Brain microvascular endothelial cell (primary cell): Measurements from ENCODE around the gene MED1.

Experiments
- DNase-seq: peaks from one replicate; pipeline ENCODE4 v3.0.0-alpha.2; 2020
- H3K27ac ChIP-seq: fragments of 250-450 bp; sonication (Bioruptor Pico); 2 replicates; pipeline ENCODE4 v1.5.1; 2020; ENCODE audit warnings: mild to moderate bottlenecking, moderate library complexity
- H3K27me3 ChIP-seq: fragments of 250-450 bp; sonication (Bioruptor Pico); replicated peaks from 2 replicates; pipeline ENCODE4 v1.5.1; 2020; ENCODE audit warnings: mild to moderate bottlenecking
- H3K36me3 ChIP-seq: fragments of 250-450 bp; sonication (Bioruptor Pico); replicated peaks from 2 replicates; pipeline ENCODE4 v1.5.1; 2020; ENCODE audit warnings: mild to moderate bottlenecking
- H3K4me3 ChIP-seq: 2 replicates; pipeline ENCODE4 v1.5.1; 2011; ENCODE audit warnings: low read depth, mild to moderate bottlenecking, control low read depth, low read length, moderate library complexity
- CTCF ChIP-seq: IDR thresholded peaks from 2 replicates; pipeline ENCODE4 v1.5.1; 2011; ENCODE audit warnings: low read depth, mild to moderate bottlenecking, moderate library complexity, low read length, control low read depth, inconsistent platforms; ENCODE audit errors: missing control alignments
- in situ Hi-C: cut with HindIII; loops from 2 replicates; pipeline ENCODE4 v1.10.0; 2017; ENCODE audit warnings: low sequenced_read_pairs, low pct_ligation_motif_present

MED1 gene

GRCh38 chr17:39429600-39429999, 21.5 kb downstream of the MED1 start:
- Histone ChIP-seq H3K27ac (no peak overlapping the region), H3K4me3 (no peak overlapping the region), H3K27me3 (no peaks in the 10 kb centered on the region), H3K36me3 (peaks cover 67% of the 10 kb centered on the region)
- in situ Hi-C loops, result no loop called here
- TF ChIP-seq CTCF, result no peak
- no peak for DNase-seq

DNA sequence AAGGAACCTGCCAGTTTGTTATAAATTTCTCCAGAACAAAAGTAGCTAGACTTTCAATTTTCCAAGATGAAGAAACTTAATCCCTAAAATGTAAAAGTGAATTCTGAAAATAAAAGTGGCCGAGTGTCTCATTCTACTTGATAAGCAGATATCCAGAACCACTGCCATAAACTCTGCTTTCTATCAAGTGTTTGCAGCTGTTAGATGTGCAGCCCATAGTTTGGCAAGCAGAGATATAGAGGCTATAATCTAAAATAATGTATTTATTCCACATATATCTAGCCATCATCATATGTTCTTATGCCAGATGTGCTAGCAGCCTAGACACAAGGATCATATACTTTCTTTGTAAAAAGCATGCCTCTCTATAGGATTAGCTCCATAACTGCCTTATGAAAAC, 34.9 kb downstream of the MED1 start:
- in situ Hi-C loops, result no loop called here
- no peak for DNase-seq
- no peak for TF ChIP-seq CTCF
- Histone ChIP-seq H3K4me3 (no peak overlapping the region), H3K27me3 (no peaks in the 10 kb centered on the region), H3K36me3 (peaks cover 57% of the 10 kb centered on the region), H3K27ac (no peak overlapping the region)

DNA sequence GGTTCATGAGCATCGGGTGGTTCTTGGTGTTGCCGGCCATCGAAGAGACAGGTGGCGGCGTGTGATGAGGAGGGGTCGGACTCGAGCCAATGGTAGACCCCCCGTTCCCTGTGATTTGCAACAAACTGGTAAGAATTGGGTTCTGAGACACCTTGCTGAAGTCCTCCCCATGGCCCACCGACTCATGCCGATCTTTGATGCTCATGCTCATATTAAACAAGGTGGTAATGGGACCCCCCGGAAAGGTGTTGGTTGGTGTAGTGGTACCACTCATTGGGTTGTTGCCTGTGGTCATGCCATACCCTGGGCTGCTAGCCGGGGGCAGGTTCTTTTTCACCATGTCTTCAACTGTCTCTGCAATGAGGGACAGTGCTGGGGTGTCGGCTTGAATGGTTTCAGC, 40.8 kb downstream of the MED1 start:
- TF ChIP-seq CTCF, result no peak
- Histone ChIP-seq H3K4me3 (no peak overlapping the region), H3K36me3 (peaks cover 67% of the 10 kb centered on the region), H3K27ac (no peak overlapping the region), H3K27me3 (no peaks in the 10 kb centered on the region)
- DNase-seq, result no peak
- in situ Hi-C loops, result no loop called here

GRCh38 chr17:39408360-39408759, 42.7 kb downstream of the MED1 start:
- Histone ChIP-seq H3K36me3 (peaks cover 54% of the 10 kb centered on the region), H3K27me3 (no peaks in the 10 kb centered on the region)
- in situ Hi-C loops, result no loop called here

DNA sequence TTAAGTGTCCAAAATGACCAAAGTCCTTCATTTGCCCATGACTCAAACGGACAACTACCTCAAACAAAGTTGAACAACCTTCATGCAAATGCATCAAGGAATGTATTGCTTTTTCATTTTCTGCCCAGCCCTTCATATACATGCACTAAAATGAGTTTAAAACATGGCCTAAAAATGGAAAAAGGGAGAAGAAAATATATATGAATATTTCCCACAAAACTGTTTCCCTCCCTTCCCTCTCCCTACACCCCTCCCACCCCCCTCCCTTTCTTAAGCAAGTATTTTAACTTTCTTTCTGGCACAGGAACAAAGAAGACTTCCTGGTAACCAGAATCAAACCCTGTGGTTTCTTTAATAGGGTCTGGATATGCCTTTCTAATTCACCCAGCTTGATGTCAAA, 44.1 kb downstream of the MED1 start:
- TF ChIP-seq CTCF, result no peak

More at GRCh38 chr17:39408360-39408759, 42.7 kb downstream of the MED1 start:
- Histone ChIP-seq H3K4me3 (no peak overlapping the region), H3K27ac (no peak overlapping the region)
- no peak for TF ChIP-seq CTCF
- no peak for DNase-seq

DNA sequence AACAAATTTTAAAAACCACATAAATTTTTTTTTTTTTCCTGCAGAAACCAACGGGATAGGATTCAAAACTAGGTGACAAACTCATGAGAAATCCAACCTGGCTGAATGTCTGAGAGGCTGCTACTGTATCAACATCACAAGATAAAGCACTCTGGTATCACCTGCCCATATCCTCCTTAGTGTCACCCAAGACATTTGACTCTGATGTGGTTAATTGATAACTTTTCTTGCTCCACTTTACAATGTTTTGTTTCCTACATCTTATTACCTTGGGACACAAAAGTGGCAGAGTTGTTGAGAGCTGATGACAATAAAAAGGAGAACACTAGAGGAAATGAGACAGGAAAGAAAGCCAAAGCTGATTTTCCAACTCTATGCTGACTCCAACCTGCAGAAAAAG, 45.6 kb downstream of the MED1 start:
- Histone ChIP-seq H3K4me3 (no peak overlapping the region), H3K27ac (no peak overlapping the region), H3K27me3 (no peaks in the 10 kb centered on the region), H3K36me3 (peaks cover 40% of the 10 kb centered on the region)
- in situ Hi-C loops, result no loop called here
- no peak for TF ChIP-seq CTCF
- no peak for DNase-seq

More for the DNA sequence above, 44.1 kb downstream of the MED1 start:
- DNase-seq, result no peak
- H3K4me3 ChIP-seq, result no peak overlapping the region
- H3K27ac ChIP-seq, result no peak overlapping the region
- in situ Hi-C loops, result no loop called here
- H3K36me3 ChIP-seq, result peaks cover 47% of the 10 kb centered on the region
- no peaks in the 10 kb centered on the region for H3K27me3 ChIP-seq
